WTC11 (cell line): ENCODE results near the gene MERTK.
"Not testable (repeated sequence)": the region's sequence is repeated elsewhere in the genome, so short reads cannot be mapped to it uniquely, and the experiment has no call there.

Experiments
- E2F1 ChIP-seq: sonication (generic); formaldehyde crosslinking; IDR thresholded peaks from 2 replicates; pipeline ENCODE4 v1.8.0; 2022; ENCODE audit warnings: mild to moderate bottlenecking, missing genetic modification reagents
- E2F4 ChIP-seq: sonication (generic); formaldehyde crosslinking; IDR thresholded peaks from 2 replicates; pipeline ENCODE4 v1.8.1; 2022; ENCODE audit warnings: low read depth, mild to moderate bottlenecking, moderate library complexity, missing genetic modification reagents, borderline replicate concordance
- ETV6 ChIP-seq: sonication (generic); formaldehyde crosslinking; IDR thresholded peaks from 2 replicates; pipeline ENCODE4 v1.8.1; 2022; ENCODE audit warnings: mild to moderate bottlenecking, missing genetic modification reagents
- SMAD4 ChIP-seq: sonication (generic); formaldehyde crosslinking; IDR thresholded peaks from 2 replicates; pipeline ENCODE4 v1.8.0; 2022; ENCODE audit warnings: mild to moderate bottlenecking, missing genetic modification reagents
- SP1 ChIP-seq: sonication (generic); formaldehyde crosslinking; conservative IDR thresholded peaks from 2 replicates; pipeline ENCODE4 v1.8.1; 2022; ENCODE audit warnings: missing genetic modification reagents
- TF ChIP-seq, protein P1 (sequence below): sonication (generic); formaldehyde crosslinking; conservative IDR thresholded peaks from 2 replicates; pipeline ENCODE4 v1.8.1; 2023; ENCODE audit warnings: mild to moderate bottlenecking, low read depth, missing genetic modification reagents, moderate library complexity
- TF ChIP-seq, protein P2 (sequence below): sonication (generic); formaldehyde crosslinking; IDR thresholded peaks from 2 replicates; pipeline ENCODE4 v1.8.0; 2023; ENCODE audit warnings: missing genetic modification reagents, mild to moderate bottlenecking, borderline replicate concordance
- TF ChIP-seq, protein P3 (sequence below): fragments of 200-600 bp; IDR thresholded peaks from 2 replicates; pipeline ENCODE4 v1.8.0; 2022; ENCODE audit warnings: antibody characterized with exemption
- TF ChIP-seq, protein P4 (sequence below): sonication (generic); formaldehyde crosslinking; IDR thresholded peaks from 2 replicates; pipeline ENCODE4 v1.8.1; 2023; ENCODE audit warnings: mild to moderate bottlenecking, moderate library complexity, missing genetic modification reagents

DNA sequence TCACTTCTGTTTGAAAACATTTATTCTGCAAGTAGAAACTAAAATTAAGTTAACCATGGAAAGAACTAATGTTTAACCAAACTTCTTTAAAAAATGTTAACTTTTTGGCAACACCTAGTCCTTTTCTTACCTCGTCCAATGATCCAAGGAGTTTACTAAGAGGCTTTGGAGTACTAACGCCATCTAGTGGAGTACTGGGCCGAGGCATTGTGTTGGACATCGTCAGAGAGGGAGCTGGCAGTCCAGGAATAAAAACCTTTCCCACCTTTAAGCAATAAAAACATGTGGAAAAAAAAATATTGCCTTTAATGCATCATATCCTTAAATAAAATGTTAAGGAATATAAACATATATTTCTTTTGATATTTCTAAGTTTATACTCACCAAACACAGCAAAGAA is 47.8 kb upstream of the MERTK start:
- TF ChIP-seq, protein P1, sequence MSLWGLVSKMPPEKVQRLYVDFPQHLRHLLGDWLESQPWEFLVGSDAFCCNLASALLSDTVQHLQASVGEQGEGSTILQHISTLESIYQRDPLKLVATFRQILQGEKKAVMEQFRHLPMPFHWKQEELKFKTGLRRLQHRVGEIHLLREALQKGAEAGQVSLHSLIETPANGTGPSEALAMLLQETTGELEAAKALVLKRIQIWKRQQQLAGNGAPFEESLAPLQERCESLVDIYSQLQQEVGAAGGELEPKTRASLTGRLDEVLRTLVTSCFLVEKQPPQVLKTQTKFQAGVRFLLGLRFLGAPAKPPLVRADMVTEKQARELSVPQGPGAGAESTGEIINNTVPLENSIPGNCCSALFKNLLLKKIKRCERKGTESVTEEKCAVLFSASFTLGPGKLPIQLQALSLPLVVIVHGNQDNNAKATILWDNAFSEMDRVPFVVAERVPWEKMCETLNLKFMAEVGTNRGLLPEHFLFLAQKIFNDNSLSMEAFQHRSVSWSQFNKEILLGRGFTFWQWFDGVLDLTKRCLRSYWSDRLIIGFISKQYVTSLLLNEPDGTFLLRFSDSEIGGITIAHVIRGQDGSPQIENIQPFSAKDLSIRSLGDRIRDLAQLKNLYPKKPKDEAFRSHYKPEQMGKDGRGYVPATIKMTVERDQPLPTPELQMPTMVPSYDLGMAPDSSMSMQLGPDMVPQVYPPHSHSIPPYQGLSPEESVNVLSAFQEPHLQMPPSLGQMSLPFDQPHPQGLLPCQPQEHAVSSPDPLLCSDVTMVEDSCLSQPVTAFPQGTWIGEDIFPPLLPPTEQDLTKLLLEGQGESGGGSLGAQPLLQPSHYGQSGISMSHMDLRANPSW (CRISPR knock-in tag) = not testable (repeated sequence)
- TF ChIP-seq, protein P2, sequence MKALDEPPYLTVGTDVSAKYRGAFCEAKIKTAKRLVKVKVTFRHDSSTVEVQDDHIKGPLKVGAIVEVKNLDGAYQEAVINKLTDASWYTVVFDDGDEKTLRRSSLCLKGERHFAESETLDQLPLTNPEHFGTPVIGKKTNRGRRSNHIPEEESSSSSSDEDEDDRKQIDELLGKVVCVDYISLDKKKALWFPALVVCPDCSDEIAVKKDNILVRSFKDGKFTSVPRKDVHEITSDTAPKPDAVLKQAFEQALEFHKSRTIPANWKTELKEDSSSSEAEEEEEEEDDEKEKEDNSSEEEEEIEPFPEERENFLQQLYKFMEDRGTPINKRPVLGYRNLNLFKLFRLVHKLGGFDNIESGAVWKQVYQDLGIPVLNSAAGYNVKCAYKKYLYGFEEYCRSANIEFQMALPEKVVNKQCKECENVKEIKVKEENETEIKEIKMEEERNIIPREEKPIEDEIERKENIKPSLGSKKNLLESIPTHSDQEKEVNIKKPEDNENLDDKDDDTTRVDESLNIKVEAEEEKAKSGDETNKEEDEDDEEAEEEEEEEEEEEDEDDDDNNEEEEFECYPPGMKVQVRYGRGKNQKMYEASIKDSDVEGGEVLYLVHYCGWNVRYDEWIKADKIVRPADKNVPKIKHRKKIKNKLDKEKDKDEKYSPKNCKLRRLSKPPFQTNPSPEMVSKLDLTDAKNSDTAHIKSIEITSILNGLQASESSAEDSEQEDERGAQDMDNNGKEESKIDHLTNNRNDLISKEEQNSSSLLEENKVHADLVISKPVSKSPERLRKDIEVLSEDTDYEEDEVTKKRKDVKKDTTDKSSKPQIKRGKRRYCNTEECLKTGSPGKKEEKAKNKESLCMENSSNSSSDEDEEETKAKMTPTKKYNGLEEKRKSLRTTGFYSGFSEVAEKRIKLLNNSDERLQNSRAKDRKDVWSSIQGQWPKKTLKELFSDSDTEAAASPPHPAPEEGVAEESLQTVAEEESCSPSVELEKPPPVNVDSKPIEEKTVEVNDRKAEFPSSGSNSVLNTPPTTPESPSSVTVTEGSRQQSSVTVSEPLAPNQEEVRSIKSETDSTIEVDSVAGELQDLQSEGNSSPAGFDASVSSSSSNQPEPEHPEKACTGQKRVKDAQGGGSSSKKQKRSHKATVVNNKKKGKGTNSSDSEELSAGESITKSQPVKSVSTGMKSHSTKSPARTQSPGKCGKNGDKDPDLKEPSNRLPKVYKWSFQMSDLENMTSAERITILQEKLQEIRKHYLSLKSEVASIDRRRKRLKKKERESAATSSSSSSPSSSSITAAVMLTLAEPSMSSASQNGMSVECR (CRISPR knock-in tag) = not testable (repeated sequence)
- TF ChIP-seq, protein P3, sequence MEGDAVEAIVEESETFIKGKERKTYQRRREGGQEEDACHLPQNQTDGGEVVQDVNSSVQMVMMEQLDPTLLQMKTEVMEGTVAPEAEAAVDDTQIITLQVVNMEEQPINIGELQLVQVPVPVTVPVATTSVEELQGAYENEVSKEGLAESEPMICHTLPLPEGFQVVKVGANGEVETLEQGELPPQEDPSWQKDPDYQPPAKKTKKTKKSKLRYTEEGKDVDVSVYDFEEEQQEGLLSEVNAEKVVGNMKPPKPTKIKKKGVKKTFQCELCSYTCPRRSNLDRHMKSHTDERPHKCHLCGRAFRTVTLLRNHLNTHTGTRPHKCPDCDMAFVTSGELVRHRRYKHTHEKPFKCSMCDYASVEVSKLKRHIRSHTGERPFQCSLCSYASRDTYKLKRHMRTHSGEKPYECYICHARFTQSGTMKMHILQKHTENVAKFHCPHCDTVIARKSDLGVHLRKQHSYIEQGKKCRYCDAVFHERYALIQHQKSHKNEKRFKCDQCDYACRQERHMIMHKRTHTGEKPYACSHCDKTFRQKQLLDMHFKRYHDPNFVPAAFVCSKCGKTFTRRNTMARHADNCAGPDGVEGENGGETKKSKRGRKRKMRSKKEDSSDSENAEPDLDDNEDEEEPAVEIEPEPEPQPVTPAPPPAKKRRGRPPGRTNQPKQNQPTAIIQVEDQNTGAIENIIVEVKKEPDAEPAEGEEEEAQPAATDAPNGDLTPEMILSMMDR = not testable (repeated sequence)
- not testable (repeated sequence) for TF ChIP-seq E2F4 (CRISPR knock-in tag); SMAD4; E2F1 (CRISPR knock-in tag); SP1 (CRISPR knock-in tag); ETV6 (CRISPR knock-in tag)
- TF ChIP-seq, protein P4, sequence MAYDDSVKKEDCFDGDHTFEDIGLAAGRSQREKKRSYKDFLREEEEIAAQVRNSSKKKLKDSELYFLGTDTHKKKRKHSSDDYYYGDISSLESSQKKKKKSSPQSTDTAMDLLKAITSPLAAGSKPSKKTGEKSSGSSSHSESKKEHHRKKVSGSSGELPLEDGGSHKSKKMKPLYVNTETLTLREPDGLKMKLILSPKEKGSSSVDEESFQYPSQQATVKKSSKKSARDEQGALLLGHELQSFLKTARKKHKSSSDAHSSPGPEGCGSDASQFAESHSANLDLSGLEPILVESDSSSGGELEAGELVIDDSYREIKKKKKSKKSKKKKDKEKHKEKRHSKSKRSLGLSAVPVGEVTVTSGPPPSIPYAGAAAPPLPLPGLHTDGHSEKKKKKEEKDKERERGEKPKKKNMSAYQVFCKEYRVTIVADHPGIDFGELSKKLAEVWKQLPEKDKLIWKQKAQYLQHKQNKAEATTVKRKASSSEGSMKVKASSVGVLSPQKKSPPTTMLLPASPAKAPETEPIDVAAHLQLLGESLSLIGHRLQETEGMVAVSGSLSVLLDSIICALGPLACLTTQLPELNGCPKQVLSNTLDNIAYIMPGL (CRISPR knock-in tag) = not testable (repeated sequence)
